ENCODE data around the gene NRM. TPM values are rescaled to one million over a fixed set of nuclear protein-coding genes. Genes with fewer than 3 reads are reported as not detected.

The NRM gene
- total and polyA plus RNA-seq, 12 donors, result 1.6 to 11.6 (median 3.8) TPM

DNA sequence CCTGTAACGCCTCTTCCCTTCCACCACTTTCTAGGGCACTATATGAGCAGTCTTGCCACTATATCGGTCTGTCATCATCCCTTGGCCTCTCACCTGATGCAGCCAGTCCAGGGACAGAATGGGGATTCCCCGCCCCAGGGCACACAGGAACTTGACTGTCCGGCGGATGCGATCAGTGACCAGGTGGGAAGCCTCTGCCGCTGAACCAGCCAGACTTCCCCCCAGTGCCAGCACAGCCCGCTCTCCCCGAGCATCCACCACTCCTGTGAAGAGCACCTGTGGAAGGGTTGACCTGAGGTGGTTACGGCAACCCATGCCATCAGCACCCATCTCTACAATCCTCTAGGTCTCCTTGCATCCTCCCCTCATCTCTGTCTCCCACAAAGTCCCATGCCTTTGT lies 12.2 kb upstream of the NRM start:
- 97 to 98% methylated on average over 10 of the region's 10 CpGs for WGBS, 2 donors
- Histone ChIP-seq H3K4me3 (no peak overlapping the region), H3K27ac (no peak overlapping the region), H3K27me3 (no peaks in the 10 kb centered on the region), H3K36me3 (peaks cover 0 to 96% (median 32%) of the 10 kb centered on the region in 9 donors), H3K9me3 (no peaks in the 10 kb centered on the region), H3K4me1 (peaks cover 0 to 14% (median 0%) of the 10 kb centered on the region in 9 donors)
- no peak for DNase-seq
- intact Hi-C loops (cut with DNase I), result no loop called here
- no peak for ATAC-seq
- TF ChIP-seq, protein P1, sequence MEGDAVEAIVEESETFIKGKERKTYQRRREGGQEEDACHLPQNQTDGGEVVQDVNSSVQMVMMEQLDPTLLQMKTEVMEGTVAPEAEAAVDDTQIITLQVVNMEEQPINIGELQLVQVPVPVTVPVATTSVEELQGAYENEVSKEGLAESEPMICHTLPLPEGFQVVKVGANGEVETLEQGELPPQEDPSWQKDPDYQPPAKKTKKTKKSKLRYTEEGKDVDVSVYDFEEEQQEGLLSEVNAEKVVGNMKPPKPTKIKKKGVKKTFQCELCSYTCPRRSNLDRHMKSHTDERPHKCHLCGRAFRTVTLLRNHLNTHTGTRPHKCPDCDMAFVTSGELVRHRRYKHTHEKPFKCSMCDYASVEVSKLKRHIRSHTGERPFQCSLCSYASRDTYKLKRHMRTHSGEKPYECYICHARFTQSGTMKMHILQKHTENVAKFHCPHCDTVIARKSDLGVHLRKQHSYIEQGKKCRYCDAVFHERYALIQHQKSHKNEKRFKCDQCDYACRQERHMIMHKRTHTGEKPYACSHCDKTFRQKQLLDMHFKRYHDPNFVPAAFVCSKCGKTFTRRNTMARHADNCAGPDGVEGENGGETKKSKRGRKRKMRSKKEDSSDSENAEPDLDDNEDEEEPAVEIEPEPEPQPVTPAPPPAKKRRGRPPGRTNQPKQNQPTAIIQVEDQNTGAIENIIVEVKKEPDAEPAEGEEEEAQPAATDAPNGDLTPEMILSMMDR (IDR thresholded peaks at IDR 0.05), result no peak

DNA sequence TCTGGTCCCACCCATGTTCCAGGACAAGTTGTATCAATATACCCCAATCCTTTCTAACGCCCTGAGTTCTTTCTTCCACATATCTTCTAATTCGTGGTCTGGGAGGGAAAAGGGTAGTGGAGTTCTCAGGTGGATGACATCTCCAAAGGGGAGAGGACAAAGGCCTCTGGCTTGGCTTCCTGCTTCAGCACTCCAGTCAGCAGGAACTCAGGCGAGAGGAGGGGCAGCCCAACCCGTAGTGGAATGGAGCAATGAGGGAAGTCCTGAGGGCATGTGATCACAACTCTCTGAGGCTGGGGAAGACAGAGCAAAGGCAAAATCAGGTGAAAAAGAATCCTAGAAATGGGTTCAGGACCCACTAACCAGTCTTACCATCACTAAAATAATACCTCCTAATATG lies 9.6 kb upstream of the NRM start:
- H3K27ac ChIP-seq, result peak overlapping the region in 2 of 10 donors; percentile 3 to 16

DNA sequence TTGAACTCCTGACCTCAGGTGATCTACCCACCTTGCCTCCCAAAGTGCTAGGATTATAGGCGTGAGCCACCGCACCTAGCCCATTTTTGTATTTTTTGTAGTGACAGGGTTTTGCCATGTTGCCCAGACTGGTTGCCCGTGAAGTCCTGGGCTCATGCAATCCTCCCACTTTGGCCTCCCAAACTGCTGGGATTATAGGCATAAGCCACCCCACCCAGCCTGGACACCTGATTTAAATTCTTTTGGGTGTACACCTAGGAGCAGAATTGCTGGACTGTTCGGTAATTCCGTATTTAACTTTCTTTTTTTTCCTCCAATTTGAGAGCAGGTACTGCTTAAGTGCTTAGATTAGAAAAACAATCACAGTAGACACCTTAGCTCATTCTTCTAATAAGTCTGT lies 5.6 kb upstream of the NRM start:
- Histone ChIP-seq H3K4me1 (peaks cover 0 to 11% (median 3%) of the 10 kb centered on the region in 9 donors), H3K36me3 (peaks cover 0 to 32% (median 6%) of the 10 kb centered on the region in 9 donors), H3K4me3 (no peak overlapping the region), H3K27ac (no peak overlapping the region), H3K9me3 (no peaks in the 10 kb centered on the region), H3K27me3 (no peaks in the 10 kb centered on the region)
- intact Hi-C loops (cut with DNase I), result no loop called here
- ATAC-seq (no peak), DNase-seq (no peak)
- TF ChIP-seq, protein P1 (IDR thresholded peaks at IDR 0.05), result no peak
- WGBS, 2 donors, result 96 to 99% methylated on average over 5 of the region's 5 CpGs

More for the DNA sequence above, 9.6 kb upstream of the NRM start:
- Histone ChIP-seq H3K27me3 (no peaks in the 10 kb centered on the region), H3K9me3 (no peaks in the 10 kb centered on the region), H3K4me1 (peaks cover 0 to 14% (median 0%) of the 10 kb centered on the region in 9 donors), H3K4me3 (no peak overlapping the region), H3K36me3 (peaks cover 0 to 69% (median 25%) of the 10 kb centered on the region in 9 donors)
- 49 to 53% methylated on average over 4 of the region's 4 CpGs for WGBS, 2 donors
- intact Hi-C loops (cut with DNase I), result no loop called here
- DNase-seq (no peak), ATAC-seq (peak; percentile 59 to 92 (median 75))
- TF ChIP-seq, protein P1 (IDR thresholded peaks at IDR 0.05), result no peak

DNA sequence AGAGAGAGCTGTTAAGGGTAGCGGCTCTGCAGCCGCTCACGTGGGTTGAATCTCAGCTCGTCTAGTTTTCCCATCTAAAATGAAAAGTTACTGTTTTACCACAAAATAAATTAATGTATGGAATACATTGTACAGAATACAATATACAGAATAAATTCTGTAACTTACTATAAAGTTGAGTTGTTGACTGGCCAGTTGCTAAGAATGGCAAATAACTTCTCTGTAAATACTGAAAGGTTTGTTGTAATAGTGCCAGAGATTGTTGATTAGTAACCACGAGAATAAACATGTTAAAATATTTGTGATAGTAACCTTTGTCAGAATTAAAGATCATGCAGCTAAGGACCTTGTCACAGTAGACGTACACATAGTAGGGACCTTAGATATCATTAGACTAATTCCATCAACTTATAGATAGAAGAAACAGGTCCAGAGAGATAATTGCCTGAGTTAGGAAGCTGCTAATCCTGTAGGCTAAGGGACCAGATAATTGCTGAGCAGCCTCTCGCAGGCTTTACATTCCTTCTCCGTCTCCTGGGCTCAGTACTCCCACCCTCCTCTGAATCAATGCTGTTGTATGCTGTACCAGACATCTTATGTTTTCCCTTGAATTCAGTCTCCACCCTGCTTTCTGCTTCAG lies 544 bp upstream of the NRM start:
- Histone ChIP-seq H3K27me3 (no peaks in the 10 kb centered on the region), H3K4me1 (peaks cover 10 to 39% (median 36%) of the 10 kb centered on the region in 9 donors), H3K36me3 (no peaks in the 10 kb centered on the region), H3K9me3 (no peaks in the 10 kb centered on the region), H3K4me3 (peak overlapping the region in 9 of 10 donors; percentile 53 to 68 (median 62)), H3K27ac (peak overlapping the region in 9 of 10 donors; percentile 72 to 100 (median 98))
- TF ChIP-seq, protein P1 (IDR thresholded peaks at IDR 0.05), result no peak
- no peak for DNase-seq
- no peak for ATAC-seq
- 8 to 12% methylated on average over 8 of the region's 8 CpGs for WGBS, 2 donors
- intact Hi-C loops (cut with DNase I), result loop anchor here in 3 of 10 donors (1.0 to 2.0 kb wide), 3 partner anchors 23 to 26 kb away; partner anchors contain the start of gene MDC1 (in 2 of the 3)
